Endothelial cell of umbilical vein (primary cell): ENCODE results near the gene MYH11.

ENCODE experiments used
- EZH2 ChIP-seq: IDR thresholded peaks from 2 replicates; pipeline ENCODE4 v1.6.1; 2012; ENCODE audit warnings: borderline replicate concordance, low read depth, mild to moderate bottlenecking, moderate library complexity, low read length, inconsistent platforms; ENCODE audit not compliant: severe bottlenecking
- FOS ChIP-seq: IDR thresholded peaks from 2 replicates; pipeline ENCODE4 v1.6.1; 2011; ENCODE audit warnings: mild to moderate bottlenecking, low read length, moderate library complexity, borderline replicate concordance; ENCODE audit not compliant: insufficient read depth
- GATA2 ChIP-seq: IDR thresholded peaks from 2 replicates; pipeline ENCODE4 v1.7.0; 2011; ENCODE audit warnings: low read depth, mild to moderate bottlenecking, moderate library complexity, mixed read lengths, low read length; ENCODE audit not compliant: insufficient read length, insufficient read depth
- JUN ChIP-seq: IDR thresholded peaks from 2 replicates; pipeline ENCODE4 v1.6.1; 2011; ENCODE audit warnings: borderline replicate concordance, low read depth; ENCODE audit not compliant: insufficient read length, insufficient read depth
- POLR2A ChIP-seq: IDR thresholded peaks from 2 replicates; pipeline ENCODE4 v1.6.1; 2012; ENCODE audit warnings: low read depth, mild to moderate bottlenecking, control low read depth, low read length
- POLR2AphosphoS5 ChIP-seq: IDR thresholded peaks from 2 replicates; pipeline ENCODE4 v1.6.1; 2012; ENCODE audit warnings: low read depth, mild to moderate bottlenecking, control low read depth, low read length, moderate library complexity; ENCODE audit not compliant: insufficient read depth
- TF ChIP-seq, protein P1 (sequence below), 2 donors: IDR thresholded peaks; 1 replicate in 1 of 2; 2 replicates in 1 of 2; pipeline ENCODE4 v1.5.1; 2011; ENCODE audit warnings: low read length in 2 of 2, mild to moderate bottlenecking in 2 of 2, moderate library complexity in 2 of 2, control low read depth in 1 of 2, inconsistent platforms in 1 of 2, low read depth in 1 of 2; ENCODE audit not compliant: insufficient read depth in 1 of 2; ENCODE audit errors: extremely low read depth in 1 of 2

DNA sequence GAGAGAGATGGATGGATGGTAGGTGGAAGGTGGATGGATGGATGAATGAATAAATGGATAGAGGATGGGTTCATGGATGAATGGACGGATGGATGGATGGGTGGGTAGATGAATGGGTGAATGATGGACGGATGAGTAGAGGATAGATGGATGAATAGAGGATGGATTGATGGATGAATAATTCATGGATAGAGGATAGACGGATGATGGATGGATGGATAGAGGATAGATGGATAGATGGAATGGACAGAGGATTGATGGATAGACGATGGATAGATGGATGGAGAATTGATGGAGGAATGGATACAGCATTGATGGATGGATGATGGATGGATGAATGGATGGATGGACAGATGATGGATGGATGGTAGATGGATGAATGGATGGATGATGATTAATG is 91.7 kb downstream of the MYH11 start:
- TF ChIP-seq GATA2 (no peak), POLR2A (no peak), EZH2 (no peak), POLR2AphosphoS5 (no peak), FOS (no peak), JUN (no peak)
- TF ChIP-seq, protein P1, sequence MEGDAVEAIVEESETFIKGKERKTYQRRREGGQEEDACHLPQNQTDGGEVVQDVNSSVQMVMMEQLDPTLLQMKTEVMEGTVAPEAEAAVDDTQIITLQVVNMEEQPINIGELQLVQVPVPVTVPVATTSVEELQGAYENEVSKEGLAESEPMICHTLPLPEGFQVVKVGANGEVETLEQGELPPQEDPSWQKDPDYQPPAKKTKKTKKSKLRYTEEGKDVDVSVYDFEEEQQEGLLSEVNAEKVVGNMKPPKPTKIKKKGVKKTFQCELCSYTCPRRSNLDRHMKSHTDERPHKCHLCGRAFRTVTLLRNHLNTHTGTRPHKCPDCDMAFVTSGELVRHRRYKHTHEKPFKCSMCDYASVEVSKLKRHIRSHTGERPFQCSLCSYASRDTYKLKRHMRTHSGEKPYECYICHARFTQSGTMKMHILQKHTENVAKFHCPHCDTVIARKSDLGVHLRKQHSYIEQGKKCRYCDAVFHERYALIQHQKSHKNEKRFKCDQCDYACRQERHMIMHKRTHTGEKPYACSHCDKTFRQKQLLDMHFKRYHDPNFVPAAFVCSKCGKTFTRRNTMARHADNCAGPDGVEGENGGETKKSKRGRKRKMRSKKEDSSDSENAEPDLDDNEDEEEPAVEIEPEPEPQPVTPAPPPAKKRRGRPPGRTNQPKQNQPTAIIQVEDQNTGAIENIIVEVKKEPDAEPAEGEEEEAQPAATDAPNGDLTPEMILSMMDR (IDR thresholded peaks at IDR 0.05; ENCODE audit: extremely low read depth in 1 of 2, insufficient read depth in 1 of 2, low read depth in 1 of 2, low read length in 2 of 2): no peak
